Measurements from ENCODE around the gene LSP1. TPM values are rescaled to one million over a fixed set of nuclear protein-coding genes. Genes with fewer than 3 reads are reported as not detected.
"Not testable (repeated sequence)": the region's sequence is repeated elsewhere in the genome, so short reads cannot be mapped to it uniquely, and the experiment has no call there.

Gene LSP1
- total RNA-seq, 1 experiment from 2014 or later = 4.0 TPM

- no peak for DNase-seq (ENCODE audit: low read depth)
These were observed 85.6 kb downstream of the LSP1 start for GRCh38 chr11:1938343-1939005.

GRCh38 chr11:1939006-1939625, 86.2 kb downstream of the LSP1 start:
- DNase-seq (ENCODE audit: low read depth) = no peak

- DNase-seq (ENCODE audit: low read depth) = not testable (repeated sequence)
These were observed 86.9 kb downstream of the LSP1 start for GRCh38 chr11:1939788-1940187.

Other genes starting within 250 kb of the LSP1 start
- not detected in 2 replicates for gene KRTAP5-3, start 244.6 kb upstream of the LSP1 start, total RNA-seq (2014; rRNA removed; shearing (Covaris generic))
- not detected in 2 replicates for gene KRTAP5-4, start 230.9 kb upstream of the LSP1 start, total RNA-seq (2014; rRNA removed; shearing (Covaris generic))
- not detected in 2 replicates for gene KRTAP5-5, start 223.3 kb upstream of the LSP1 start, total RNA-seq (2014; rRNA removed; shearing (Covaris generic))
- gene KRTAP5-6, start 155.9 kb upstream of the LSP1 start, total RNA-seq (2014; rRNA removed; shearing (Covaris generic)) = not detected in 2 replicates
- 2.7 and 11.4 TPM in 2 replicates for gene IFITM10, start 102.5 kb upstream of the LSP1 start, total RNA-seq (2014; rRNA removed; shearing (Covaris generic))
- 974 and 1,095 TPM in 2 replicates for gene CTSD, start 89.2 kb upstream of the LSP1 start, total RNA-seq (2014; rRNA removed; shearing (Covaris generic))
- not detected in 2 replicates for gene SYT8, start 18.1 kb upstream of the LSP1 start, total RNA-seq (2014; rRNA removed; shearing (Covaris generic))
- gene TNNI2, start 14.1 kb upstream of the LSP1 start, total RNA-seq (2014; rRNA removed; shearing (Covaris generic)) = not detected in 2 replicates
- not detected in 2 replicates for gene PRR33, start 38.8 kb downstream of the LSP1 start, total RNA-seq (2014; rRNA removed; shearing (Covaris generic))
- gene TNNT3, start 66.6 kb downstream of the LSP1 start, total RNA-seq (2014; rRNA removed; shearing (Covaris generic)) = not detected in 2 replicates
- gene MRPL23, start 94.2 kb downstream of the LSP1 start, total RNA-seq (2014; rRNA removed; shearing (Covaris generic)) = 206 and 224 TPM in 2 replicates
- 0.17 TPM in 1 of 2 replicates, not detected in the other for gene H19, start 144.8 kb downstream of the LSP1 start, total RNA-seq (2014; rRNA removed; shearing (Covaris generic))

Measured in M059J (cell line).